ENCODE results near the gene EIF4G1.

GRCh38 chr3:184338511-184338945, 24.1 kb downstream of the EIF4G1 start:
- TF ChIP-seq CTCF (IDR thresholded peaks at IDR 0.05) (peak in 1 of 4 experiments; percentile 13), POLR2A (IDR thresholded peaks at IDR 0.05) (no peak), EP300 (IDR thresholded peaks at IDR 0.05) (peak in 1 of 4 donors; percentile 14)

Measured in sigmoid colon (tissue), 4 donors.